Measurements from ENCODE around the gene CHSY1.

DNA sequence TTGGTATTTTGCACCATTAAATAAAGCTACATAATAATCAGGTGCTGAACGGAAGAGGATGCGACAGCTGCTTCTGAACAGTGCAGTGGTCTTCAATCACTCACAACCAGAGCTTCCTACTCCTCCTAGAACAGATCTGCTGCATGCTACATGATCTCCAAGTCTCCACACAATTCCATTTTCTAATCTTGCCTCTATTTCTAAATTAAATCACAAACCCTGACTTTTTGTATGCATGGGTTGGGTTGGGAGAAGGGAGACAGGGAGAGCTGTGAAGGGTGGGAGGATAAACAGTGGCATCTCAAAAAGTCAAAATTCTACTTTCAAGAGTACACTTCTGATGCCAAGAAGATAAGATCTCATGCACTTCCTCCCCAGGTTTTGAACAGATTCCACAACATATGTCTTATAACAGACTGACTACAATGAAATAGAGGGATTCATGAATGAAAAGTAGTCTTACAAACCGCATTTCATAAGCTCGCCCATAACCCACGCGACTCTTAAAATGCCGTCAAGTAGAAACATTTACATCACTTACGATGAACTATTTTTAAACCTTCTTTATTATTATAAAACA is 57.2 kb downstream of the CHSY1 start:
- TF ChIP-seq, protein P1, sequence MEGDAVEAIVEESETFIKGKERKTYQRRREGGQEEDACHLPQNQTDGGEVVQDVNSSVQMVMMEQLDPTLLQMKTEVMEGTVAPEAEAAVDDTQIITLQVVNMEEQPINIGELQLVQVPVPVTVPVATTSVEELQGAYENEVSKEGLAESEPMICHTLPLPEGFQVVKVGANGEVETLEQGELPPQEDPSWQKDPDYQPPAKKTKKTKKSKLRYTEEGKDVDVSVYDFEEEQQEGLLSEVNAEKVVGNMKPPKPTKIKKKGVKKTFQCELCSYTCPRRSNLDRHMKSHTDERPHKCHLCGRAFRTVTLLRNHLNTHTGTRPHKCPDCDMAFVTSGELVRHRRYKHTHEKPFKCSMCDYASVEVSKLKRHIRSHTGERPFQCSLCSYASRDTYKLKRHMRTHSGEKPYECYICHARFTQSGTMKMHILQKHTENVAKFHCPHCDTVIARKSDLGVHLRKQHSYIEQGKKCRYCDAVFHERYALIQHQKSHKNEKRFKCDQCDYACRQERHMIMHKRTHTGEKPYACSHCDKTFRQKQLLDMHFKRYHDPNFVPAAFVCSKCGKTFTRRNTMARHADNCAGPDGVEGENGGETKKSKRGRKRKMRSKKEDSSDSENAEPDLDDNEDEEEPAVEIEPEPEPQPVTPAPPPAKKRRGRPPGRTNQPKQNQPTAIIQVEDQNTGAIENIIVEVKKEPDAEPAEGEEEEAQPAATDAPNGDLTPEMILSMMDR (IDR thresholded peaks at IDR 0.05 in 8 of 11, conservative IDR thresholded peaks at IDR 0.05 in 3 of 11): no peak
- TF ChIP-seq POLR2A (IDR thresholded peaks at IDR 0.05): no peak
- no peak for TF ChIP-seq POLR2AphosphoS5 (IDR thresholded peaks at IDR 0.05)
